WTC11 (cell line): ENCODE measurements around the gene SYT7. TPM values are rescaled to one million over a fixed set of nuclear protein-coding genes. Genes with fewer than 3 reads are reported as not detected.

Experiments used
- ATAC-seq: fragments of 200-7000 bp; cut with Tn5 transposase; 2 replicates; pipeline ENCODE4 v1.10.0; 2021; ENCODE audit warnings: mild to moderate bottlenecking, moderate library complexity
- CTCF ChIA-PET: fragments of 300-600 bp; sonication (Branson Sonifier 250); formaldehyde crosslinking; loops from one replicate; lab custom pipeline; 2021; ENCODE audit warnings: antibody characterized with exemption; lab: Charles Lee
- POLR2A ChIA-PET: fragments of 350-600 bp; sonication (Branson Sonifier 250); formaldehyde crosslinking; loops from one replicate; lab custom pipeline; 2021; ENCODE audit warnings: antibody characterized with exemption; lab: Charles Lee
- DNase-seq: peaks from one replicate; pipeline ENCODE4 v3.0.0; 2021; ENCODE audit warnings: low spot score
- H3K27ac Mint-ChIP-seq: 2 replicates; pipeline ENCODE4 v1.8.0; 2021; ENCODE audit warnings: mixed read lengths
- H3K27me3 Mint-ChIP-seq: 2 replicates; pipeline ENCODE4 v1.8.0; 2021; ENCODE audit warnings: low read depth, mild to moderate bottlenecking, moderate library complexity, mixed read lengths
- H3K36me3 Mint-ChIP-seq: 2 replicates; pipeline ENCODE4 v1.8.0; 2021; ENCODE audit warnings: mixed read lengths
- H3K4me1 Mint-ChIP-seq: 2 replicates; pipeline ENCODE4 v1.8.0; 2022; ENCODE audit warnings: mixed read lengths
- H3K4me3 Mint-ChIP-seq: 2 replicates; pipeline ENCODE4 v1.8.0; 2021; ENCODE audit warnings: mild to moderate bottlenecking, moderate library complexity, mixed read lengths
- H3K9me3 Mint-ChIP-seq: 2 replicates; pipeline ENCODE4 v1.8.0; 2021; ENCODE audit warnings: mixed read lengths
- EMX1 ChIP-seq: fragments of 250-450 bp; sonication (Bioruptor Pico); IDR thresholded peaks from 2 replicates; pipeline ENCODE4 v1.8.0; 2021; ENCODE audit warnings: mild to moderate bottlenecking
- ETV6 ChIP-seq: sonication (generic); formaldehyde crosslinking; IDR thresholded peaks from 2 replicates; pipeline ENCODE4 v1.8.1; 2022; ENCODE audit warnings: mild to moderate bottlenecking, missing genetic modification reagents
- FOXJ3 ChIP-seq: sonication (generic); formaldehyde crosslinking; IDR thresholded peaks from 2 replicates; pipeline ENCODE4 v1.9.0; 2021; ENCODE audit warnings: missing genetic modification reagents, mild to moderate bottlenecking, borderline replicate concordance
- FOXK1 ChIP-seq: sonication (generic); formaldehyde crosslinking; IDR thresholded peaks from 2 replicates; pipeline ENCODE4 v1.8.0; 2022; ENCODE audit warnings: mild to moderate bottlenecking, moderate library complexity, missing genetic modification reagents
- JAZF1 ChIP-seq: fragments of 250-450 bp; sonication (Bioruptor Pico); IDR thresholded peaks from 2 replicates; pipeline ENCODE4 v1.9.0; 2021; ENCODE audit warnings: moderate library complexity, mild to moderate bottlenecking, inconsistent platforms
- JUN ChIP-seq: sonication (generic); formaldehyde crosslinking; IDR thresholded peaks from 2 replicates; pipeline ENCODE4 v1.8.0; 2023; ENCODE audit warnings: mild to moderate bottlenecking, missing genetic modification reagents
- MXD4 ChIP-seq: fragments of 250-450 bp; sonication (Bioruptor Pico); IDR thresholded peaks from 2 replicates; pipeline ENCODE4 v1.8.0; 2021; ENCODE audit warnings: mild to moderate bottlenecking, moderate library complexity, borderline replicate concordance
- ZNF219 ChIP-seq: sonication (generic); formaldehyde crosslinking; IDR thresholded peaks from 2 replicates; pipeline ENCODE4 v1.8.0; 2023; ENCODE audit warnings: missing genetic modification reagents, mild to moderate bottlenecking, borderline replicate concordance
- ZNF232 ChIP-seq: sonication (generic); formaldehyde crosslinking; IDR thresholded peaks from 2 replicates; pipeline ENCODE4 v1.8.0; 2022; ENCODE audit warnings: mild to moderate bottlenecking, missing genetic modification reagents
- total RNA-seq: library from RNA; stranded (reverse); gene quantifications from 3 replicates; pipeline ENCODE4 v1.2.3, GENCODE V29; 2021
- TF ChIP-seq, protein P1 (sequence below): sonication (generic); formaldehyde crosslinking; IDR thresholded peaks from 2 replicates; pipeline ENCODE4 v1.8.1; 2022; ENCODE audit warnings: mild to moderate bottlenecking, missing genetic modification reagents, moderate library complexity, borderline replicate concordance
- TF ChIP-seq, protein P2 (sequence below): fragments of 250-450 bp; sonication (Bioruptor Pico); IDR thresholded peaks from 2 replicates; pipeline ENCODE4 v1.9.0; 2021; ENCODE audit warnings: mild to moderate bottlenecking
- TF ChIP-seq, protein P3 (sequence below): sonication (generic); formaldehyde crosslinking; IDR thresholded peaks from 2 replicates; pipeline ENCODE4 v1.8.0; 2023; ENCODE audit warnings: mild to moderate bottlenecking, missing genetic modification reagents
- TF ChIP-seq, protein P4 (sequence below): sonication (generic); formaldehyde crosslinking; IDR thresholded peaks from 2 replicates; pipeline ENCODE4 v1.8.0; 2022; ENCODE audit warnings: missing genetic modification reagents
- TF ChIP-seq, protein P5 (sequence below): sonication (generic); formaldehyde crosslinking; IDR thresholded peaks from 2 replicates; pipeline ENCODE4 v1.8.0; 2022; ENCODE audit warnings: mild to moderate bottlenecking, missing genetic modification reagents
- TF ChIP-seq, protein P6 (sequence below): fragments of 250-450 bp; sonication (Bioruptor Pico); IDR thresholded peaks from 2 replicates; pipeline ENCODE4 v1.9.0; 2021; ENCODE audit warnings: mild to moderate bottlenecking

The SYT7 gene
- total RNA-seq, 1 experiment from 2014 or later: 12.5 TPM

DNA sequence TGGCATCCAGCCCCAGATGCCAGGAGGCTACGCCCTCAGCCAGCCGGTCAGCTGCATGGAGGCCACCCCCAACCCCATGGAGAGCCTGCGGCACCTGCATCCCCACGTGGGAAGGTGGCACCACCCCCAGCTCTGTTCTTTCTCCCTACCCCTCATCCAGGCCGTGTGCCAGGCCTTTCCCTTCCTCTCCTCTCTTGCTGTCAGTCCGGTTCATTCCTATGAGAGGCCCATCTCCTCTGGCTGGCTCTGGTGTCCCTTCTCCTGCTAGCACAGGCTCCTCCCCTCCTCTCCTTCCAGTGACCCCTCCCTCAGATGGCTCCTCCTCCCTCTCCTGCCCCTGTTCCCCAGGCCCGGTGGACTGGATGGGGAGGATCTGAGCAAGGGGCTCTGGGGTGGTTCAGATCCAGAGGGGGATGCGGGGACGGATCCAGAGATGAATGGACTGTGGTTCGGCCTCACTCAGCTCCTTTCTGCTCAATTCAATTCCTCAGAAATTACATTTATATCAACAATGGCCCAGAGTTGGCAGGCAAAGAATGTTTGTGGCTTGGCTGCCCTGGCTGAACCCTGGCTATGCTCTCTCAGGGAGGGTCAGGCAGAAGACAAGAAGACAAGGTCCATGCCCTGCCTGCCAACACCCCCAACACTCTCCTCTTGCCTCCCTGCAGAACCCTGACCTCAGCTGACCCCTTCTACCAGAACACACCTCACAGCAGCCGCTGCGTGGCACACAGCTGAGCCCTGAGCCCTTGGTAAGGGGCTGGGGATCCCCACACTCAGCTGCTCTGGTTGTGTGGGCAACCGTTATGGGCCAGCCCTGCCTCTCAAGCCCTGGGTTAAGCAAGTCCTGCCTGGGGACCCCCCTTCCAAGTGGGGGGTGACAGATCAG, 90.8 kb downstream of the SYT7 start:
- ChIA-PET CTCF (interaction anchor here (1.5 to 11.7 kb wide), 8 partner anchors 8 to 87 kb away, joined by 4 to 552 read pairs (median 22); partner anchors contain the start of gene LRRC10B), POLR2A (interaction anchor here (0.6 to 1.7 kb wide), 2 partner anchors 25 to 51 kb away, joined by 3 to 4 read pairs; no protein-coding TSS in a partner anchor)
- TF ChIP-seq ZNF219: no peak
- no peak for TF ChIP-seq MXD4 (CRISPR knock-in tag)
- no peak for TF ChIP-seq ZNF232 (CRISPR knock-in tag)
- H3K4me3 Mint-ChIP-seq: no peak overlapping the region
- H3K4me1 Mint-ChIP-seq: peaks cover 38% of the 10 kb centered on the region
- DNase-seq (peak; percentile 63), ATAC-seq (peak; percentile 84)
- no peaks in the 10 kb centered on the region for H3K9me3 Mint-ChIP-seq
- H3K27ac Mint-ChIP-seq: no peak overlapping the region
- 0 out of 2 replicates have a peak, but pooled peaks cover 2% of the 10 kb centered on the region for H3K36me3 Mint-ChIP-seq
- H3K27me3 Mint-ChIP-seq: peaks cover 6% of the 10 kb centered on the region; the same call in 1 of the 2 replicates

DNA sequence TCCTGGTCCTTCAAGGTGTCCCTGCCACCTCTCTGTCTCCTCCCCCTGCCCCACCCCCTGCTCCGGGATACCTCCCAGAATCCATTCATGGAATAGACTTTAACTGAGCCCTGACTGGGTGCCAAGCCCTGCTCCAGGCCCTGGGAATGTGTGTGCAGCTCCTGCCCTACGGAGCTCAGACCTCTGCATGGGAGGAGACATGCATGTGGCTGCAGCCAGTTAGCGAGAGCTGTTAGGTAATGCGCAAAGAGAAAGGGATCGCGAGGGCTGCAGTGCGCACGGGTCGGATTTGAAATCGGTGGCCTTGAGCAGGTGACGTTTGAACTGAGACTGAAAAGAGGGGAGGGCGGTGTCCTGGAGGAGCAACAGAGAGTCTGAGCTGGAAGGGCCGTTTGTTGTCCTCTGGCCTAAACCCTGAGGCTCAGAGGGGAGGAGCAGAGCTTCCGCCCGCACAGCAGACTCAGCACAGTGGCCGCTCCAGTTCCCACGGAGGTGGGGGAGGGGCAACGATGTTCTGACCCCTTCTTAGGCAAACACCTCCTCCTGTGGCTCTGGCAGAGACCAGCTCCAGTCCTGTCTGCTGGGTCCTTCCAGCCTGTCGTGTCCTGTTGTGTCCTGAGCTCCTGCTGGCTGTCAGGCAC, 92.1 kb downstream of the SYT7 start:
- POLR2A ChIA-PET: interaction anchor here (0.8 to 1.7 kb wide), 4 partner anchors 13 to 57 kb away, joined by 3 to 4 read pairs (median 3); partner anchors contain the start of gene LRRC10B
- peak; percentile 76 for DNase-seq
- no peak for TF ChIP-seq JAZF1 (CRISPR knock-in tag)
- TF ChIP-seq, protein P1, sequence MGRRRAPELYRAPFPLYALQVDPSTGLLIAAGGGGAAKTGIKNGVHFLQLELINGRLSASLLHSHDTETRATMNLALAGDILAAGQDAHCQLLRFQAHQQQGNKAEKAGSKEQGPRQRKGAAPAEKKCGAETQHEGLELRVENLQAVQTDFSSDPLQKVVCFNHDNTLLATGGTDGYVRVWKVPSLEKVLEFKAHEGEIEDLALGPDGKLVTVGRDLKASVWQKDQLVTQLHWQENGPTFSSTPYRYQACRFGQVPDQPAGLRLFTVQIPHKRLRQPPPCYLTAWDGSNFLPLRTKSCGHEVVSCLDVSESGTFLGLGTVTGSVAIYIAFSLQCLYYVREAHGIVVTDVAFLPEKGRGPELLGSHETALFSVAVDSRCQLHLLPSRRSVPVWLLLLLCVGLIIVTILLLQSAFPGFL (CRISPR knock-in tag): no peak
- TF ChIP-seq, protein P2, sequence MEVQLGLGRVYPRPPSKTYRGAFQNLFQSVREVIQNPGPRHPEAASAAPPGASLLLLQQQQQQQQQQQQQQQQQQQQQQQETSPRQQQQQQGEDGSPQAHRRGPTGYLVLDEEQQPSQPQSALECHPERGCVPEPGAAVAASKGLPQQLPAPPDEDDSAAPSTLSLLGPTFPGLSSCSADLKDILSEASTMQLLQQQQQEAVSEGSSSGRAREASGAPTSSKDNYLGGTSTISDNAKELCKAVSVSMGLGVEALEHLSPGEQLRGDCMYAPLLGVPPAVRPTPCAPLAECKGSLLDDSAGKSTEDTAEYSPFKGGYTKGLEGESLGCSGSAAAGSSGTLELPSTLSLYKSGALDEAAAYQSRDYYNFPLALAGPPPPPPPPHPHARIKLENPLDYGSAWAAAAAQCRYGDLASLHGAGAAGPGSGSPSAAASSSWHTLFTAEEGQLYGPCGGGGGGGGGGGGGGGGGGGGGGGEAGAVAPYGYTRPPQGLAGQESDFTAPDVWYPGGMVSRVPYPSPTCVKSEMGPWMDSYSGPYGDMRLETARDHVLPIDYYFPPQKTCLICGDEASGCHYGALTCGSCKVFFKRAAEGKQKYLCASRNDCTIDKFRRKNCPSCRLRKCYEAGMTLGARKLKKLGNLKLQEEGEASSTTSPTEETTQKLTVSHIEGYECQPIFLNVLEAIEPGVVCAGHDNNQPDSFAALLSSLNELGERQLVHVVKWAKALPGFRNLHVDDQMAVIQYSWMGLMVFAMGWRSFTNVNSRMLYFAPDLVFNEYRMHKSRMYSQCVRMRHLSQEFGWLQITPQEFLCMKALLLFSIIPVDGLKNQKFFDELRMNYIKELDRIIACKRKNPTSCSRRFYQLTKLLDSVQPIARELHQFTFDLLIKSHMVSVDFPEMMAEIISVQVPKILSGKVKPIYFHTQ (CRISPR knock-in tag): no peak
- 0 out of 2 replicates have a peak, but pooled peaks have one; percentile 48 for TF ChIP-seq FOXK1
- TF ChIP-seq, protein P3, sequence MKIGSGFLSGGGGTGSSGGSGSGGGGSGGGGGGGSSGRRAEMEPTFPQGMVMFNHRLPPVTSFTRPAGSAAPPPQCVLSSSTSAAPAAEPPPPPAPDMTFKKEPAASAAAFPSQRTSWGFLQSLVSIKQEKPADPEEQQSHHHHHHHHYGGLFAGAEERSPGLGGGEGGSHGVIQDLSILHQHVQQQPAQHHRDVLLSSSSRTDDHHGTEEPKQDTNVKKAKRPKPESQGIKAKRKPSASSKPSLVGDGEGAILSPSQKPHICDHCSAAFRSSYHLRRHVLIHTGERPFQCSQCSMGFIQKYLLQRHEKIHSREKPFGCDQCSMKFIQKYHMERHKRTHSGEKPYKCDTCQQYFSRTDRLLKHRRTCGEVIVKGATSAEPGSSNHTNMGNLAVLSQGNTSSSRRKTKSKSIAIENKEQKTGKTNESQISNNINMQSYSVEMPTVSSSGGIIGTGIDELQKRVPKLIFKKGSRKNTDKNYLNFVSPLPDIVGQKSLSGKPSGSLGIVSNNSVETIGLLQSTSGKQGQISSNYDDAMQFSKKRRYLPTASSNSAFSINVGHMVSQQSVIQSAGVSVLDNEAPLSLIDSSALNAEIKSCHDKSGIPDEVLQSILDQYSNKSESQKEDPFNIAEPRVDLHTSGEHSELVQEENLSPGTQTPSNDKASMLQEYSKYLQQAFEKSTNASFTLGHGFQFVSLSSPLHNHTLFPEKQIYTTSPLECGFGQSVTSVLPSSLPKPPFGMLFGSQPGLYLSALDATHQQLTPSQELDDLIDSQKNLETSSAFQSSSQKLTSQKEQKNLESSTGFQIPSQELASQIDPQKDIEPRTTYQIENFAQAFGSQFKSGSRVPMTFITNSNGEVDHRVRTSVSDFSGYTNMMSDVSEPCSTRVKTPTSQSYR: no peak
- TF ChIP-seq EMX1 (CRISPR knock-in tag): no peak
- TF ChIP-seq, protein P4, sequence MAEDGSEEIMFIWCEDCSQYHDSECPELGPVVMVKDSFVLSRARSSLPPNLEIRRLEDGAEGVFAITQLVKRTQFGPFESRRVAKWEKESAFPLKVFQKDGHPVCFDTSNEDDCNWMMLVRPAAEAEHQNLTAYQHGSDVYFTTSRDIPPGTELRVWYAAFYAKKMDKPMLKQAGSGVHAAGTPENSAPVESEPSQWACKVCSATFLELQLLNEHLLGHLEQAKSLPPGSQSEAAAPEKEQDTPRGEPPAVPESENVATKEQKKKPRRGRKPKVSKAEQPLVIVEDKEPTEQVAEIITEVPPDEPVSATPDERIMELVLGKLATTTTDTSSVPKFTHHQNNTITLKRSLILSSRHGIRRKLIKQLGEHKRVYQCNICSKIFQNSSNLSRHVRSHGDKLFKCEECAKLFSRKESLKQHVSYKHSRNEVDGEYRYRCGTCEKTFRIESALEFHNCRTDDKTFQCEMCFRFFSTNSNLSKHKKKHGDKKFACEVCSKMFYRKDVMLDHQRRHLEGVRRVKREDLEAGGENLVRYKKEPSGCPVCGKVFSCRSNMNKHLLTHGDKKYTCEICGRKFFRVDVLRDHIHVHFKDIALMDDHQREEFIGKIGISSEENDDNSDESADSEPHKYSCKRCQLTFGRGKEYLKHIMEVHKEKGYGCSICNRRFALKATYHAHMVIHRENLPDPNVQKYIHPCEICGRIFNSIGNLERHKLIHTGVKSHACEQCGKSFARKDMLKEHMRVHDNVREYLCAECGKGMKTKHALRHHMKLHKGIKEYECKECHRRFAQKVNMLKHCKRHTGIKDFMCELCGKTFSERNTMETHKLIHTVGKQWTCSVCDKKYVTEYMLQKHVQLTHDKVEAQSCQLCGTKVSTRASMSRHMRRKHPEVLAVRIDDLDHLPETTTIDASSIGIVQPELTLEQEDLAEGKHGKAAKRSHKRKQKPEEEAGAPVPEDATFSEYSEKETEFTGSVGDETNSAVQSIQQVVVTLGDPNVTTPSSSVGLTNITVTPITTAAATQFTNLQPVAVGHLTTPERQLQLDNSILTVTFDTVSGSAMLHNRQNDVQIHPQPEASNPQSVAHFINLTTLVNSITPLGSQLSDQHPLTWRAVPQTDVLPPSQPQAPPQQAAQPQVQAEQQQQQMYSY (CRISPR knock-in tag): 0 out of 2 replicates have a peak, but pooled peaks have one; percentile 26
- TF ChIP-seq ETV6: peak; percentile 62; the same call in 1 of the 2 replicates
- no peak for TF ChIP-seq FOXJ3 (CRISPR knock-in tag)
- no peak for TF ChIP-seq JUN
- TF ChIP-seq, protein P5, sequence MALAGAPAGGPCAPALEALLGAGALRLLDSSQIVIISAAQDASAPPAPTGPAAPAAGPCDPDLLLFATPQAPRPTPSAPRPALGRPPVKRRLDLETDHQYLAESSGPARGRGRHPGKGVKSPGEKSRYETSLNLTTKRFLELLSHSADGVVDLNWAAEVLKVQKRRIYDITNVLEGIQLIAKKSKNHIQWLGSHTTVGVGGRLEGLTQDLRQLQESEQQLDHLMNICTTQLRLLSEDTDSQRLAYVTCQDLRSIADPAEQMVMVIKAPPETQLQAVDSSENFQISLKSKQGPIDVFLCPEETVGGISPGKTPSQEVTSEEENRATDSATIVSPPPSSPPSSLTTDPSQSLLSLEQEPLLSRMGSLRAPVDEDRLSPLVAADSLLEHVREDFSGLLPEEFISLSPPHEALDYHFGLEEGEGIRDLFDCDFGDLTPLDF (CRISPR knock-in tag): no peak
- TF ChIP-seq, protein P6, sequence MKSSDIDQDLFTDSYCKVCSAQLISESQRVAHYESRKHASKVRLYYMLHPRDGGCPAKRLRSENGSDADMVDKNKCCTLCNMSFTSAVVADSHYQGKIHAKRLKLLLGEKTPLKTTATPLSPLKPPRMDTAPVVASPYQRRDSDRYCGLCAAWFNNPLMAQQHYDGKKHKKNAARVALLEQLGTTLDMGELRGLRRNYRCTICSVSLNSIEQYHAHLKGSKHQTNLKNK (CRISPR knock-in tag): no peak

More for the DNA sequence above, 92.1 kb downstream of the SYT7 start:
- Mint-ChIP-seq H3K27me3 (peaks cover 7% of the 10 kb centered on the region; the same call in 1 of the 2 replicates), H3K27ac (peak overlapping the region; percentile 95), H3K4me1 (peaks cover 42% of the 10 kb centered on the region), H3K9me3 (no peaks in the 10 kb centered on the region), H3K36me3 (0 out of 2 replicates have a peak, but pooled peaks cover 2% of the 10 kb centered on the region), H3K4me3 (peak overlapping the region; percentile 50)
- peak; percentile 60 for ATAC-seq
- CTCF ChIA-PET: interaction anchor here (0.6 to 11.7 kb wide), 21 partner anchors 11 to 259 kb away, joined by 3 to 552 read pairs (median 5); partner anchors contain the start of gene LRRC10B
